HepG2 (cell line): ENCODE data around the gene TBX10. TPM values are rescaled to one million over a fixed set of nuclear protein-coding genes. Genes with fewer than 3 reads are reported as not detected.

Experiments used
- ATAC-seq: fragments of 200-7000 bp; cut with Tn5 transposase; 3 replicates; pipeline ENCODE4 v1.9.1; 2020; ENCODE audit warnings: mild to moderate bottlenecking, moderate library complexity
- BruUV-seq: library from RNA; stranded (reverse); fragments of 400-500 nt; replicated peaks from 2 replicates; lab custom pipeline; 2021; lab: Mats Ljungman, UMichigan
- CTCF ChIA-PET: fragments of 300-600 bp; formaldehyde crosslinking; extraction: SDS; loops from one replicate; lab custom pipeline; 2021; ENCODE audit warnings: low total read pairs, inconsistent platforms, low intra/inter-chr PET ratio; lab: Yijun Ruan, JAX
- POLR2A ChIA-PET: fragments of 350-600 bp; sonication (Branson Sonifier 250); formaldehyde crosslinking; loops from one replicate; lab custom pipeline; 2020; ENCODE audit warnings: antibody characterized with exemption, inconsistent platforms; lab: Yijun Ruan, JAX
- DNase-seq: peaks from one replicate; pipeline ENCODE4 v3.0.0-alpha.2; 2015; ENCODE audit warnings: low spot score
- FAIRE-seq: peaks from 3 replicates; lab custom pipeline; 2011; peaks lifted over from hg19 to GRCh38; lab: Jason Lieb, UNC
- H2AFZ ChIP-seq: one replicate; pipeline ENCODE4 v1.6.1; 2011; ENCODE audit warnings: low read length, inconsistent platforms
- H3K27ac ChIP-seq: fragments of 300-600 bp; 3 replicates; pipeline ENCODE4 v1.8.0; 2011; ENCODE audit warnings: mixed run types, mild to moderate bottlenecking, mixed read lengths, low read length, inconsistent platforms; ENCODE audit not compliant: insufficient read depth; ENCODE audit errors: extremely low read length
- H3K27me3 ChIP-seq, 2 experiments: fragments of 200-600 bp in 1 of 2; 2 replicates in 1 of 2; 3 replicates in 1 of 2; pipeline versions ENCODE4 v1.6.0 to v1.8.0; 2011; ENCODE audit warnings: low read length in 2 of 2, mild to moderate bottlenecking in 2 of 2, moderate library complexity in 2 of 2, inconsistent platforms in 1 of 2; ENCODE audit not compliant: insufficient read depth in 2 of 2, control insufficient read depth in 1 of 2
- H3K36me3 ChIP-seq, 2 experiments: fragments of 200-600 bp in 1 of 2; replicated peaks in 1 of 2; 2 replicates in 1 of 2; 3 replicates in 1 of 2; pipeline versions ENCODE4 v1.5.1 to v1.8.0; 2011; ENCODE audit warnings: low read length in 2 of 2, inconsistent platforms in 1 of 2; ENCODE audit not compliant: insufficient read depth in 2 of 2, control insufficient read depth in 1 of 2
- H3K4me1 ChIP-seq: 2 replicates; pipeline ENCODE4 v1.5.1; 2012; ENCODE audit warnings: low read length, inconsistent platforms; ENCODE audit not compliant: insufficient read depth
- H3K4me2 ChIP-seq: 2 replicates; pipeline ENCODE4 v1.6.0; 2011; ENCODE audit warnings: low read depth, low read length, inconsistent platforms
- H3K4me3 ChIP-seq, 3 experiments: fragments of 200-600 bp in 1 of 3; sonication (generic), shearing (Covaris generic) in 1 of 3; replicated peaks in 1 of 3; 2 replicates each; pipeline ENCODE4 v1.5.1; 2011 to 2016; ENCODE audit warnings: low read length in 3 of 3, inconsistent platforms in 2 of 3, low read depth in 2 of 3, mild to moderate bottlenecking in 2 of 3, control low read depth in 1 of 3, mixed read lengths in 1 of 3; ENCODE audit not compliant: insufficient read depth in 1 of 3
- H3K79me2 ChIP-seq: one replicate; pipeline ENCODE4 v1.6.1; 2011; ENCODE audit warnings: low read length, inconsistent platforms; ENCODE audit not compliant: insufficient read depth
- H3K9ac ChIP-seq: 2 replicates; pipeline ENCODE4 v1.6.0; 2011; ENCODE audit warnings: mild to moderate bottlenecking, low read depth, low read length, inconsistent platforms; ENCODE audit not compliant: insufficient read depth
- H3K9me3 ChIP-seq: 2 replicates; pipeline ENCODE4 v1.5.1; 2012; ENCODE audit warnings: mild to moderate bottlenecking, low read length
- H4K20me1 ChIP-seq: 2 replicates; pipeline ENCODE4 v1.6.0; 2011; ENCODE audit warnings: inconsistent platforms, mild to moderate bottlenecking, low read length, moderate library complexity; ENCODE audit not compliant: insufficient read depth
- FOSL2 ChIP-seq: sonication (generic); formaldehyde crosslinking; IDR thresholded peaks from 2 replicates; pipeline ENCODE4 v1.4.0; 2020; ENCODE audit warnings: missing genetic modification reagents
- KDM6A ChIP-seq: IDR thresholded peaks from 2 replicates; pipeline ENCODE4 v1.6.1; 2016; ENCODE audit warnings: low read depth
- NR2F6 ChIP-seq, 2 experiments: IDR thresholded peaks; 2 replicates each; pipeline ENCODE4 v1.6.1; 2016; ENCODE audit warnings: antibody characterized with exemption in 1 of 2, mild to moderate bottlenecking in 1 of 2
- PHF21A ChIP-seq: sonication (generic); formaldehyde crosslinking; IDR thresholded peaks from 2 replicates; pipeline ENCODE4 v1.5.0; 2020; ENCODE audit warnings: mild to moderate bottlenecking, missing genetic modification reagents
- PITX1 ChIP-seq: sonication (generic); formaldehyde crosslinking; IDR thresholded peaks from 2 replicates; pipeline ENCODE4 v1.5.1; 2020; ENCODE audit warnings: mild to moderate bottlenecking, missing genetic modification reagents
- RARA ChIP-seq: IDR thresholded peaks from 2 replicates; pipeline ENCODE4 v1.6.1; 2016; ENCODE audit warnings: missing genetic modification reagents, missing compliant biosample characterization
- SMAD9 ChIP-seq: sonication (generic); formaldehyde crosslinking; IDR thresholded peaks from 2 replicates; pipeline ENCODE4 v1.5.1; 2020; ENCODE audit warnings: mild to moderate bottlenecking, missing genetic modification reagents
- SRF ChIP-seq: IDR thresholded peaks from 2 replicates; pipeline ENCODE4 v1.6.1; 2011; ENCODE audit warnings: mild to moderate bottlenecking, low read depth, low read length, moderate library complexity
- TAF15 ChIP-seq: fragments of 200-400 bp; formaldehyde crosslinking; IDR thresholded peaks from one replicate; pipeline ENCODE4 v1.6.1; 2018; ENCODE audit warnings: mild to moderate bottlenecking, low read depth, low read length; ENCODE audit not compliant: poor library complexity, severe bottlenecking
- U2AF2 ChIP-seq: fragments of 200-400 bp; formaldehyde crosslinking; IDR thresholded peaks from 2 replicates; pipeline ENCODE4 v1.6.1; 2017; ENCODE audit warnings: low read depth, mild to moderate bottlenecking, low read length
- ZNF331 ChIP-seq: sonication (generic); formaldehyde crosslinking; IDR thresholded peaks from 2 replicates; pipeline ENCODE4 v1.4.0; 2020; ENCODE audit warnings: missing genetic modification reagents
- ZNF430 ChIP-seq: sonication (generic); formaldehyde crosslinking; IDR thresholded peaks from 2 replicates; pipeline ENCODE4 v1.9.0; 2021; ENCODE audit warnings: mild to moderate bottlenecking, missing genetic modification reagents
- WGBS: methylation state at CpG from one replicate; pipeline ENCODE4 v1.1.6; 2017; ENCODE audit warnings: low lambda C conversion rate; 5-methylcytosine and 5-hydroxymethylcytosine counted together
- in situ Hi-C: cut with HindIII; loops from 2 replicates; pipeline ENCODE4 v1.10.0; 2017; ENCODE audit warnings: low pct_unique_long_range_greater_than_20kb; ENCODE audit not compliant: extremely low pct_ligation_motif_present
- intact Hi-C: fragments of 100-400 bp; cut with micrococcal nuclease; formaldehyde crosslinking; loops from one replicate; pipeline ENCODE4 v1.10.0; 2022; ENCODE audit not compliant: unreplicated experiment
- polyA plus RNA-seq, 8 experiments: library from polyadenylated mRNA; depleted of rRNA in 3 of 8; stranded (reverse) in 7 of 8; unstranded in 1 of 8; fragments of >200 nt; fragmentation: Illumina TruSeq in 4 of 8; extraction: Trizol in 4 of 8; gene quantifications; 2 replicates each; pipeline versions ENCODE4 v1.2.1 to v1.2.3, GENCODE V29; 2011 to 2016; ENCODE audit warnings: low read depth in 4 of 8, missing spikeins in 1 of 8, mixed read lengths in 1 of 8; ENCODE audit not compliant: insufficient read depth in 1 of 8
- total RNA-seq, 5 experiments: library from RNA; depleted of rRNA; stranded (reverse); fragments of >200 nt; fragmentation: Illumina TruSeq; extraction: Trizol; gene quantifications; 2 replicates each; pipeline ENCODE4 v1.2.3, GENCODE V29; 2016; ENCODE audit warnings: low read depth in 1 of 5
- TF ChIP-seq, protein P1 (sequence below): sonication (generic); formaldehyde crosslinking; IDR thresholded peaks from 2 replicates; pipeline ENCODE4 v1.4.0; 2020; ENCODE audit warnings: missing genetic modification reagents, borderline replicate concordance
- TF ChIP-seq, protein P2 (sequence below): IDR thresholded peaks from 2 replicates; pipeline ENCODE4 v1.6.1; 2012; ENCODE audit warnings: inconsistent platforms

Gene TBX10
- total and polyA plus RNA-seq, 2 of the 13 experiments (the other 11 are each of a cell fraction or from before 2014, with no cell fraction given): 0.27 to 1.7 TPM

DNA sequence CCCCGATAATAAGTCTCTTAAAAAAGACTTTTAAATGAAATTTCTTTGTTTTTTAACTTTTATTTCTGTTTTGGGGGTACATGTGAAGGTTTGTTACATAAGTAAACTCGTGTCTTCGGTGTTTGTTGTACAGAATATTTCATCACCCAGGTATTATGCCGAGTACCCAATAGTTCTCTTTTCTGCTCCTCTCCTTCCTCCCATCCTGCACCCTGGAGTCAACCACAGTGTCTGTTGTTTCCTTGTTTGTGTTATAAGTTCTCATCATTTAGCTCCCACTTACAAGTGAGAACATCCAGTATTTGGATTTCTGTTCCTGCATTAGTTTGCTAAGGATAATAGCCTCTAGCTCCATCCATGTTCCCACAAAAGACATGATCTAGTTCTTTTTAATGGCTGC lies 57.6 kb downstream of the TBX10 start:
- Histone ChIP-seq H4K20me1 (no peaks in the 10 kb centered on the region), H3K4me3 (peak overlapping the region in 1 of 3 experiments; percentile 18; a peak in 3 of 6 replicates), H2AFZ (no peak overlapping the region), H3K9ac (no peak overlapping the region), H3K4me1 (peaks cover 46% of the 10 kb centered on the region), H3K79me2 (no peaks in the 10 kb centered on the region), H3K36me3 (no peaks in the 10 kb centered on the region), H3K27ac (no peak overlapping the region), H3K9me3 (no peaks in the 10 kb centered on the region), H3K27me3 (peaks cover 2 to 5% of the 10 kb centered on the region in 2 experiments; a peak in 2 of 5 replicates), H3K4me2 (peak overlapping the region; percentile 69)
- WGBS: 3% methylated on average over 4 of the region's 4 CpGs
- intact Hi-C loops: no loop called here
- TF ChIP-seq, protein P1, sequence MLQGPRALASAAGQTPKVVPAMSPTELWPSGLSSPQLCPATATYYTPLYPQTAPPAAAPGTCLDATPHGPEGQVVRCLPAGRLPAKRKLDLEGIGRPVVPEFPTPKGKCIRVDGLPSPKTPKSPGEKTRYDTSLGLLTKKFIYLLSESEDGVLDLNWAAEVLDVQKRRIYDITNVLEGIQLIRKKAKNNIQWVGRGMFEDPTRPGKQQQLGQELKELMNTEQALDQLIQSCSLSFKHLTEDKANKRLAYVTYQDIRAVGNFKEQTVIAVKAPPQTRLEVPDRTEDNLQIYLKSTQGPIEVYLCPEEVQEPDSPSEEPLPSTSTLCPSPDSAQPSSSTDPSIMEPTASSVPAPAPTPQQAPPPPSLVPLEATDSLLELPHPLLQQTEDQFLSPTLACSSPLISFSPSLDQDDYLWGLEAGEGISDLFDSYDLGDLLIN (CRISPR knock-in tag): no peak
- TF ChIP-seq, protein P2, sequence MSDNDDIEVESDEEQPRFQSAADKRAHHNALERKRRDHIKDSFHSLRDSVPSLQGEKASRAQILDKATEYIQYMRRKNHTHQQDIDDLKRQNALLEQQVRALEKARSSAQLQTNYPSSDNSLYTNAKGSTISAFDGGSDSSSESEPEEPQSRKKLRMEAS: 0 out of 2 replicates have a peak, but pooled peaks have one; percentile 1
- TF ChIP-seq SRF (no peak), SMAD9 (CRISPR knock-in tag) (no peak), NR2F6 (IDR thresholded peaks at IDR 0.05) (no peak), NR2F6 (CRISPR knock-in tag; IDR thresholded peaks at IDR 0.05) (no peak)
- in situ Hi-C loops: no loop called here
- ATAC-seq (no peak), FAIRE-seq (no peak), DNase-seq (no peak)
- ChIA-PET CTCF (no interaction called here), POLR2A (interaction anchor here (0.9 kb wide), 1 partner anchor 9 kb away, joined by 3 read pairs; no protein-coding TSS in a partner anchor)
- BruUV-seq: no TSS peak

DNA sequence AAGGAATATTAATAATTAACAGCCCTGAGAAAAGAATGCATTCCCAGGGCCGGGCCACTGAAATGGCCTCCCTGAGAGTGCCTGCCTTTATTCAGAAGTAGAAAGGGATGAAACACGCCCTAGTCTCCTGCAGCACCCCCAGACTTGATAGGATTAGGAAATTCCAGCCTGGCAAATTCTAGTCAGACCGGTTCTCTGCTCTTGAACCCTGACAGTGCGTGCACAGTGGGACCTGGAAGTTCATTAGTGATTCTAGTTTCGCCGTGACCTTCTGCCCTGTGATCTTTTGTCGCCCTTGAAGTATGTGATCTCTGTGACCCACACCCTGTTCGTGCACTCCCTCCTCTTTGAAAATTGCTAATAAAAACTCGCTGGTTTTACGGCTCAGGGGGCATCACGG lies 58.1 kb downstream of the TBX10 start:
- WGBS: 0% methylated on average over 10 of the region's 11 CpGs
- Histone ChIP-seq H3K27me3 (peaks cover 2 to 5% of the 10 kb centered on the region in 2 experiments; a peak in 2 of 5 replicates), H4K20me1 (no peaks in the 10 kb centered on the region), H2AFZ (no peak overlapping the region), H3K4me1 (peaks cover 46% of the 10 kb centered on the region), H3K36me3 (no peaks in the 10 kb centered on the region), H3K9me3 (no peaks in the 10 kb centered on the region), H3K4me3 (peak overlapping the region; percentile 18 to 41 (median 31); a peak in 5 of 6 replicates), H3K9ac (no peak overlapping the region), H3K4me2 (peak overlapping the region; percentile 69), H3K79me2 (no peaks in the 10 kb centered on the region), H3K27ac (no peak overlapping the region)
- DNase-seq: peak; percentile 49
- ATAC-seq: peak; percentile 54
- POLR2A ChIA-PET: no interaction called here
- CTCF ChIA-PET: no interaction called here
- peak; percentile 63 for FAIRE-seq
- in situ Hi-C loops (no loop called here), intact Hi-C loops (loop anchor here (1.0 kb wide), 1 partner anchor 25 kb away; the partner anchor contains the start of gene NDUFV1)
- BruUV-seq: no TSS peak
- TF ChIP-seq TAF15 (no peak), RARA (peak; percentile 93), ZNF331 (0 out of 2 replicates have a peak, but pooled peaks have one; percentile 24), KDM6A (CRISPR knock-in tag) (0 out of 2 replicates have a peak, but pooled peaks have one; percentile 36), FOSL2 (CRISPR knock-in tag) (peak; percentile 21; the same call in 1 of the 2 replicates), PITX1 (CRISPR knock-in tag) (peak; percentile 71; the same call in 1 of the 2 replicates), PHF21A (CRISPR knock-in tag) (peak; percentile 54), ZNF430 (CRISPR knock-in tag) (no peak), U2AF2 (no peak)
